BLaER1 (cell line): ENCODE data around the gene CD69.

Source experiments
- H3K27ac ChIP-seq: shearing (Covaris generic); formaldehyde crosslinking; 2 replicates; pipeline ENCODE4 v1.8.1; 2022
- H3K27me3 ChIP-seq: shearing (Covaris generic); formaldehyde crosslinking; 2 replicates; pipeline ENCODE4 v1.8.1; 2022
- H3K36me3 ChIP-seq: shearing (Covaris generic); formaldehyde crosslinking; 2 replicates; pipeline ENCODE4 v1.8.1; 2022
- H3K4me1 ChIP-seq: shearing (Covaris generic); formaldehyde crosslinking; 2 replicates; pipeline ENCODE4 v1.8.1; 2022
- H3K4me2 ChIP-seq: shearing (Covaris generic); formaldehyde crosslinking; 2 replicates; pipeline ENCODE4 v1.8.1; 2022
- H3K4me3 ChIP-seq: shearing (Covaris generic); formaldehyde crosslinking; 2 replicates; pipeline ENCODE4 v1.8.1; 2022
- H3K9ac ChIP-seq: shearing (Covaris generic); formaldehyde crosslinking; 2 replicates; pipeline ENCODE4 v1.8.1; 2022
- H3K9me3 ChIP-seq: shearing (Covaris generic); formaldehyde crosslinking; 2 replicates; pipeline ENCODE4 v1.8.1; 2022
- H4K20me1 ChIP-seq: shearing (Covaris generic); formaldehyde crosslinking; 2 replicates; pipeline ENCODE4 v1.8.1; 2022
- Cebpa-rat ChIP-seq: shearing (Covaris generic); IDR thresholded peaks from 2 replicates; pipeline ENCODE4 v1.8.1; 2022

CD69 gene

DNA sequence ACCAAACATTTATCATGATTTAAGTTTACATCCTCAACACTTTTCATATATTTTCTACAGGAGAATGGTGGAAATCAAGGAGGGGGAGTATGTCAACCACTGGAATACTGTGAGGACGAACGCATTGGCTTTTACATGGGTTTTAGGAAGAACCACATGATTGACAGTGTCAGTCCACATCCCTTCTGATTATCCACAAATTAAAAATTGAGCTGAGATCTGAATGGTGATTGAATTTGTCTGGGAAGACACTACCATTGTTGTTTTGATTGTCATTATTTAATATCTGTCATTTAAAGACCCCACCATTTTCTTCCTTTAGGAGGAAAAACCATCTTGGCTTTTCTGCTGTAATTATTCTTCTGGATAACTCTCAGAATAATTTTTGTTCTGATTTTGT lies 35.2 kb upstream of the CD69 start:
- no peak for TF ChIP-seq Cebpa-rat
- H3K9me3 ChIP-seq, result no peaks in the 10 kb centered on the region
- no peaks in the 10 kb centered on the region for H3K27me3 ChIP-seq
- no peaks in the 10 kb centered on the region for H3K36me3 ChIP-seq
- no peak overlapping the region for H3K27ac ChIP-seq
- peaks cover 38% of the 10 kb centered on the region for H3K4me1 ChIP-seq
- H3K9ac ChIP-seq, result no peak overlapping the region
- no peaks in the 10 kb centered on the region for H4K20me1 ChIP-seq
- no peak overlapping the region for H3K4me3 ChIP-seq
- no peak overlapping the region for H3K4me2 ChIP-seq

GRCh38 chr12:9794484-9795093 lies 33.9 kb upstream of the CD69 start:
- Histone ChIP-seq H3K27ac (no peak overlapping the region), H3K4me3 (no peak overlapping the region), H3K4me2 (peak overlapping the region; percentile 68), H3K36me3 (no peaks in the 10 kb centered on the region), H3K27me3 (no peaks in the 10 kb centered on the region), H3K4me1 (peaks cover 38% of the 10 kb centered on the region), H3K9me3 (peaks cover 5% of the 10 kb centered on the region; the same call in 1 of the 2 replicates), H3K9ac (no peak overlapping the region), H4K20me1 (no peaks in the 10 kb centered on the region)
- no peak for TF ChIP-seq Cebpa-rat

DNA sequence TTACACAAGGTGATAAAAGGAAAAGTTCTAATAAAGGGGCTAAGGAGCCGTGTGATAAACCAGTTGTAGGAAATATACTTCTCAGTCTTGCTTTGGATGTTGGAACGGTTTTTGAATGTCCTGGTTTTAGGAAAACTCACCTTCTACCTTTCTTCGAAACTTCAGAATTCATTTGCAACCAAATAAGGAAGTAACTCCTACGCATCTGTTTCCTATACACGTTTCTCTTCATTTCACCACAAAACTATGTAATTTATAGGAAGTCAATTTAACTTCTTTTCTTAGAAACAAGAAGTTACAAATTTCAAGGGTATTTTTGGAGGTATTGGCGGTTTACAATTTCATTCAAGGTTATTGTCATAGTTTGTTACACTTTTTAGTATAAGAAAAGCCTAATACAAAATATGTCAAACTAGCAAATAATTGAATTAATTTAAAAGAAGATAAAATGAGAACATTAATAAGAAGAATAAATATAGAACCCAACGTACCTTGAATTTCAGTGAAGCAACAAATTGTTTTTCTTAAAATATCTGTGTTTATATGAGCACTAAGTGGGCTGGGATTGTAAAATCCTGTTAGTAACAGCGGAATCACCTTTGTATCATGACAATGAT lies 33.2 kb upstream of the CD69 start:
- TF ChIP-seq Cebpa-rat, result no peak
- peaks cover 5% of the 10 kb centered on the region; the same call in 1 of the 2 replicates for H3K9me3 ChIP-seq
- no peak overlapping the region for H3K9ac ChIP-seq
- peaks cover 38% of the 10 kb centered on the region for H3K4me1 ChIP-seq
- H3K4me2 ChIP-seq, result peak overlapping the region; percentile 68
- H3K4me3 ChIP-seq, result no peak overlapping the region
- H3K27ac ChIP-seq, result no peak overlapping the region
- no peaks in the 10 kb centered on the region for H4K20me1 ChIP-seq
- no peaks in the 10 kb centered on the region for H3K36me3 ChIP-seq
- H3K27me3 ChIP-seq, result no peaks in the 10 kb centered on the region

- Histone ChIP-seq H3K36me3 (no peaks in the 10 kb centered on the region), H3K27ac (no peak overlapping the region), H3K4me3 (no peak overlapping the region), H4K20me1 (no peaks in the 10 kb centered on the region), H3K4me1 (peaks cover 35% of the 10 kb centered on the region), H3K9me3 (peaks cover 5% of the 10 kb centered on the region; the same call in 1 of the 2 replicates), H3K9ac (no peak overlapping the region), H3K4me2 (no peak overlapping the region; the same call in 1 of the 2 replicates), H3K27me3 (no peaks in the 10 kb centered on the region)
- TF ChIP-seq Cebpa-rat, result no peak
Observed at GRCh38 chr12:9792961-9793617, 32.4 kb upstream of the CD69 start.

GRCh38 chr12:9792185-9792900 lies 31.6 kb upstream of the CD69 start:
- H3K4me3 ChIP-seq, result no peak overlapping the region
- H3K9me3 ChIP-seq, result peaks cover 5% of the 10 kb centered on the region; the same call in 1 of the 2 replicates
- no peaks in the 10 kb centered on the region for H3K36me3 ChIP-seq
- H3K27ac ChIP-seq, result no peak overlapping the region
- H3K9ac ChIP-seq, result no peak overlapping the region
- no peaks in the 10 kb centered on the region for H3K27me3 ChIP-seq
- H3K4me1 ChIP-seq, result peaks cover 27% of the 10 kb centered on the region
- H4K20me1 ChIP-seq, result no peaks in the 10 kb centered on the region
- no peak overlapping the region; the same call in 1 of the 2 replicates for H3K4me2 ChIP-seq
- TF ChIP-seq Cebpa-rat, result no peak

- Histone ChIP-seq H4K20me1 (no peaks in the 10 kb centered on the region), H3K4me2 (no peak overlapping the region), H3K27ac (no peak overlapping the region), H3K27me3 (no peaks in the 10 kb centered on the region), H3K4me1 (no peaks in the 10 kb centered on the region), H3K4me3 (no peak overlapping the region), H3K9ac (no peak overlapping the region), H3K9me3 (peaks cover 5% of the 10 kb centered on the region; the same call in 1 of the 2 replicates), H3K36me3 (no peaks in the 10 kb centered on the region)
- no peak for TF ChIP-seq Cebpa-rat
Observed at GRCh38 chr12:9786726-9787717, 26.3 kb upstream of the CD69 start.

- Histone ChIP-seq H3K36me3 (no peaks in the 10 kb centered on the region), H3K27me3 (no peaks in the 10 kb centered on the region), H3K27ac (no peak overlapping the region), H3K9me3 (no peaks in the 10 kb centered on the region), H3K4me1 (no peaks in the 10 kb centered on the region), H3K9ac (no peak overlapping the region), H4K20me1 (no peaks in the 10 kb centered on the region), H3K4me3 (no peak overlapping the region), H3K4me2 (no peak overlapping the region)
- no peak for TF ChIP-seq Cebpa-rat
Observed at GRCh38 chr12:9784816-9785215, 24.1 kb upstream of the CD69 start.

DNA sequence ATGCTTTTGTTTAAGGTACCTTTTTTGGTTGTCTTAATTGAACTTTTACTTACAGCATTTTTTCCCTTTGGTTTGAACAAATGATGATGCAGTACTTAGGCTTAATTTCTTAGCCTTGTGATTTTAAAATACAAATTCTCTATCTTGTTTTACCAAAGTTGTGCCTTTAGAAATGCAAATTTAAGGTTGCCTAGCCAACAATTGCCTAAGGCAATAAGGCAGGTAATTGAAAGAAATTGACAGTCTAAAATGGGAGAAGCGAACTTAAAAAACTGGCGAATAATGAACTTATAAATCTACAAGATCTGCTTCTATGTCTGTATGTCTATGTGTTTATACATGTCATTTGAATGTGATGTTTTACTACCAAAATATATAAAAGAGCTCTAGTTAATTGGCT lies 23.6 kb upstream of the CD69 start:
- Histone ChIP-seq H3K4me2 (no peak overlapping the region), H3K4me3 (no peak overlapping the region)

More for the DNA sequence above, 23.6 kb upstream of the CD69 start:
- no peak overlapping the region for H3K27ac ChIP-seq
- H4K20me1 ChIP-seq, result no peaks in the 10 kb centered on the region
- H3K9me3 ChIP-seq, result no peaks in the 10 kb centered on the region
- H3K36me3 ChIP-seq, result no peaks in the 10 kb centered on the region
- H3K27me3 ChIP-seq, result no peaks in the 10 kb centered on the region
- no peak overlapping the region for H3K9ac ChIP-seq
- H3K4me1 ChIP-seq, result no peaks in the 10 kb centered on the region
- TF ChIP-seq Cebpa-rat, result no peak
